Stimulated activated CD8-positive, alpha-beta memory T cell treated with anti-CD3 and anti-CD28 coated beads, Interleukin-2, amount 100 ng/mL, for 1 hour (primary cell): ENCODE measurements around the gene ATAD2B.

Experiments used
- DNase-seq, 2 donors: peaks; one replicate each; pipeline ENCODE4 v3.0.0-alpha.2; 2020; ENCODE audit warnings: low read depth in 2 of 2

ATAD2B gene

GRCh38 chr2:23703583-23704385, 223.1 kb downstream of the ATAD2B start:
- DNase-seq: no peak

GRCh38 chr2:23703037-23703582, 223.8 kb downstream of the ATAD2B start:
- no peak for DNase-seq

- no peak for DNase-seq
These were observed 226.3 kb downstream of the ATAD2B start for GRCh38 chr2:23700627-23701026.

- no peak for DNase-seq
These were observed 227.4 kb downstream of the ATAD2B start for GRCh38 chr2:23699580-23699925.

GRCh38 chr2:23698721-23699579, 228.0 kb downstream of the ATAD2B start:
- no peak for DNase-seq
